Measurements from ENCODE around the gene ZNF511. TPM values are rescaled to one million over a fixed set of nuclear protein-coding genes. Genes with fewer than 3 reads are reported as not detected.

Gene ZNF511
- total RNA-seq, 4 donors from 2014 or later: 21.8 to 104 (median 27.2) TPM

- Histone ChIP-seq H3K36me3 (peaks cover 0 to 73% (median 32%) of the 10 kb centered on the region in 4 donors), H3K4me3 (no peak overlapping the region), H3K9me3 (no peaks in the 10 kb centered on the region), H3K4me1 (no peaks in the 10 kb centered on the region), H3K27ac (no peak overlapping the region), H3K27me3 (no peaks in the 10 kb centered on the region)
- intact Hi-C loops (cut with DNase I; ENCODE audit: low total_unique reads) (no loop called here), in situ Hi-C loops (cut with MboI; ENCODE audit: low pct_ligation_motif_present in 1 of 4, low pct_unique_long_range_greater_than_20kb in 1 of 4, low sequenced_read_pairs in 3 of 4) (no loop called here)
- TF ChIP-seq POLR2AphosphoS5 (IDR thresholded peaks at IDR 0.05) (no peak), CTCF (IDR thresholded peaks at IDR 0.05) (no peak), POLR2A (IDR thresholded peaks at IDR 0.05) (no peak), EP300 (IDR thresholded peaks at IDR 0.05; ENCODE audit: low read depth) (no peak)
- no peak for DNase-seq
- WGBS, 2 donors (ENCODE audit: low coverage in 1 of 2): 94% methylated on average over 14 to 42 of the region's 42 CpGs
Measured at GRCh38 chr10:133295426-133296320, 13.0 kb upstream of the ZNF511 start.

- H3K9me3 ChIP-seq: no peaks in the 10 kb centered on the region
- TF ChIP-seq CTCF (IDR thresholded peaks at IDR 0.05): no peak
- TF ChIP-seq POLR2AphosphoS5 (IDR thresholded peaks at IDR 0.05): no peak
- TF ChIP-seq EP300 (IDR thresholded peaks at IDR 0.05; ENCODE audit: low read depth): no peak
- TF ChIP-seq POLR2A (IDR thresholded peaks at IDR 0.05): no peak
- peaks cover 0 to 77% (median 33%) of the 10 kb centered on the region in 4 donors for H3K36me3 ChIP-seq
- no peak for DNase-seq
- no peak overlapping the region for H3K27ac ChIP-seq
- H3K4me1 ChIP-seq: no peaks in the 10 kb centered on the region
- in situ Hi-C loops (cut with MboI; ENCODE audit: low pct_ligation_motif_present in 1 of 4, low pct_unique_long_range_greater_than_20kb in 1 of 4, low sequenced_read_pairs in 3 of 4) (no loop called here), intact Hi-C loops (cut with DNase I; ENCODE audit: low total_unique reads) (no loop called here)
- H3K4me3 ChIP-seq: no peak overlapping the region
- no peaks in the 10 kb centered on the region for H3K27me3 ChIP-seq
- WGBS, 2 donors (ENCODE audit: low coverage in 1 of 2): 80 to 97% methylated on average over 1 to 10 of the region's 10 CpGs
Measured at GRCh38 chr10:133297504-133297903, 11.2 kb upstream of the ZNF511 start.

GRCh38 chr10:133298466-133298865, 10.2 kb upstream of the ZNF511 start:
- Histone ChIP-seq H3K9me3 (no peaks in the 10 kb centered on the region), H3K4me3 (no peak overlapping the region), H3K27ac (no peak overlapping the region), H3K27me3 (no peaks in the 10 kb centered on the region), H3K36me3 (peaks cover 0 to 69% (median 29%) of the 10 kb centered on the region in 4 donors), H3K4me1 (no peaks in the 10 kb centered on the region)
- WGBS, 2 donors (ENCODE audit: low coverage in 1 of 2): 90 to 94% methylated on average over 5 to 14 of the region's 14 CpGs
- in situ Hi-C loops (cut with MboI; ENCODE audit: low pct_ligation_motif_present in 1 of 4, low pct_unique_long_range_greater_than_20kb in 1 of 4, low sequenced_read_pairs in 3 of 4) (no loop called here), intact Hi-C loops (cut with DNase I; ENCODE audit: low total_unique reads) (no loop called here)
- no peak for DNase-seq
- TF ChIP-seq POLR2AphosphoS5 (IDR thresholded peaks at IDR 0.05) (no peak), POLR2A (IDR thresholded peaks at IDR 0.05) (no peak), CTCF (IDR thresholded peaks at IDR 0.05) (no peak), EP300 (IDR thresholded peaks at IDR 0.05; ENCODE audit: low read depth) (no peak)

GRCh38 chr10:133299224-133299623, 9.5 kb upstream of the ZNF511 start:
- H3K4me3 ChIP-seq: no peak overlapping the region
- H3K27me3 ChIP-seq: no peaks in the 10 kb centered on the region
- intact Hi-C loops (cut with DNase I; ENCODE audit: low total_unique reads) (no loop called here), in situ Hi-C loops (cut with MboI; ENCODE audit: low pct_ligation_motif_present in 1 of 4, low pct_unique_long_range_greater_than_20kb in 1 of 4, low sequenced_read_pairs in 3 of 4) (no loop called here)
- no peak for DNase-seq
- H3K9me3 ChIP-seq: no peaks in the 10 kb centered on the region
- WGBS, 2 donors (ENCODE audit: low coverage in 1 of 2): 94% methylated on average over 10 of the region's 10 CpGs; no CpG with 5 or more reads in 1 of the 2 donors
- no peaks in the 10 kb centered on the region for H3K4me1 ChIP-seq
- no peak overlapping the region for H3K27ac ChIP-seq
- peaks cover 0 to 61% (median 28%) of the 10 kb centered on the region in 4 donors for H3K36me3 ChIP-seq
- TF ChIP-seq POLR2AphosphoS5 (IDR thresholded peaks at IDR 0.05) (no peak), EP300 (IDR thresholded peaks at IDR 0.05; ENCODE audit: low read depth) (no peak), CTCF (IDR thresholded peaks at IDR 0.05) (no peak), POLR2A (IDR thresholded peaks at IDR 0.05) (no peak)

All from transverse colon (tissue), 4 donors.